Measurements from ENCODE around the gene CYTH2.

DNA sequence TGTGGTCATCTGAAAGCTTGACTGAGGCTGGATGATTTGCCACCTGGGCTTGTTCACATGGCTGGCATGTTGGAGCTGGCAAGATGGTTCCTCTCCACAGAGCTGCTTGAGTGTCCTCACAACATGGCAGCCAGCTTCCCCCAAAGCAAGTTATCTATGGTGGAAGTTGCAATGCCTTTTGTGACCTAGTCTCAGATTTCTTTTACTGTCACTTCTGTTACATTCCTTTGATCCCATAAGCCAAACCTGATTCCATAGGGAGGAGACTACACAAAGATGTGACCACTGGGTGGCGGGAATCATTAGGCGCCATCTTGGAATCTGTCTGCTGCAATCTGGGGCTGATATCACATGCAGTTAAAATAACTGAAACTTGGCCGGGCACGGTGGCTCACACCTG, 60.0 kb downstream of the CYTH2 start:
- TF ChIP-seq ELF4 (IDR thresholded peaks at IDR 0.05), result no peak
- no peak for TF ChIP-seq ARNT (IDR thresholded peaks at IDR 0.05)
- TF ChIP-seq BHLHE40 (IDR thresholded peaks at IDR 0.05; ENCODE audit: borderline replicate concordance), result no peak
- TF ChIP-seq FOXK2 (IDR thresholded peaks at IDR 0.05), result no peak
- no peak for TF ChIP-seq FOXM1 (IDR thresholded peaks at IDR 0.05; ENCODE audit: borderline replicate concordance)
- TF ChIP-seq L3MBTL2 (conservative IDR thresholded peaks at IDR 0.05), result no peak
- TF ChIP-seq FOXA1 (IDR thresholded peaks at IDR 0.05), result no peak
- TF ChIP-seq LEF1 (IDR thresholded peaks at IDR 0.05; ENCODE audit: borderline replicate concordance), result no peak

All from HEK293T (cell line).